Measurements from ENCODE around the gene SLC35A4.

- TF ChIP-seq CTCF (IDR thresholded peaks at IDR 0.05) (no peak), POLR2AphosphoS5 (IDR thresholded peaks at IDR 0.05) (no peak)
Observed at GRCh38 chr5:140570488-140570887, 5.9 kb downstream of the SLC35A4 start.
